NCI-H748 treated with DMSO at 0.1 percent for 48 hours (cell line): ENCODE measurements around the gene IGFBP2.

Source experiments
- DNase-seq: peaks from one replicate; lab custom pipeline; 2025; lab: John Stamatoyannopoulos, UW

The IGFBP2 gene

DNA sequence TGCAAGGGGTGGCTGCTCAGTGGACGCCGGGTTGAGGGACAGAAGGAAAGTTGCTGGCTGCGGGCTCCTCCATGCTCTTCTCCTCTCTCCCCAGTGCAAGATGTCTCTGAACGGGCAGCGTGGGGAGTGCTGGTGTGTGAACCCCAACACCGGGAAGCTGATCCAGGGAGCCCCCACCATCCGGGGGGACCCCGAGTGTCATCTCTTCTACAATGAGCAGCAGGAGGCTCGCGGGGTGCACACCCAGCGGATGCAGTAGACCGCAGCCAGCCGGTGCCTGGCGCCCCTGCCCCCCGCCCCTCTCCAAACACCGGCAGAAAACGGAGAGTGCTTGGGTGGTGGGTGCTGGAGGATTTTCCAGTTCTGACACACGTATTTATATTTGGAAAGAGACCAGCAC is 30.6 kb downstream of the IGFBP2 start:
- no peak for DNase-seq

DNA sequence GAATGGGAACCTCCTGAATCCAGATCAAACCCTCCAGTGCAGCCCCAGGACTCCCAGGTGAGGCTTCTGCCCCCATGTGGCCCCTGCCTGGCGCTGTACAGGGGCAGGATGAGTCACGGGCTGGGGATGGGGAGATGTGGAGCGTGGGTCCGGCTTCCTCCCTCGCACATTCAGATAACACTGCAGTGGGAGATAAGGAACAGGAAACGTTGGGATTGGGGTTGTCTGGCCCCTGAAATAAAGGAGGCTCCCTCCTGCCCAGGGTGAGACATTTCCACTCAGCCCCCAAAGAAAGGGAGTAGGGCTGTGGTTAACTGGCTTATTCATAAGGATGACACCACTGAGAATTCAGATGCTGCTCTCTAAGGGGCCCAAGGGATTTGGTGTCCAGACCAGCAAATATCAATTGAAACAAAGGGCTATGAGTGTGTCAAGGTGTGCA is 31.4 kb downstream of the IGFBP2 start:
- no peak for DNase-seq

DNA sequence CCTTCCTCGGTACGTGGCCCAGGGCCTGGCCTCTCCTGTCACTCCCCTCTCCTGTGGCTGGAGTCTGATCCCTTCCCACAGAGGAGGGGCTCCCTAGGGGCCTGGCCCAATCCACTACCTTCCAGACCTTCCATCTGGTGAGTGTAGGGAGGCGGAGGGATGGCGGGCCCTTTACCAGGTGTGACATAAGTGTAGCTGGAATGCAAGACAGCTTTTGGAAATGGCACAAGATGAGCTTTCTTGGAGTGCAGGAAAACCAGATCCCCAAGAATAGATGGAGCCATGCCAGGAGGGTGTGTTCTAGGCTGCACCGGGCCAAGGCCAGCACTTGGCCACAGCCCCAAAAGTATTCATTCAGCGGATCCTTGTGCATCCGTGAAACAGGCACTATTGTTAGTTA is 32.0 kb downstream of the IGFBP2 start:
- no peak for DNase-seq

DNA sequence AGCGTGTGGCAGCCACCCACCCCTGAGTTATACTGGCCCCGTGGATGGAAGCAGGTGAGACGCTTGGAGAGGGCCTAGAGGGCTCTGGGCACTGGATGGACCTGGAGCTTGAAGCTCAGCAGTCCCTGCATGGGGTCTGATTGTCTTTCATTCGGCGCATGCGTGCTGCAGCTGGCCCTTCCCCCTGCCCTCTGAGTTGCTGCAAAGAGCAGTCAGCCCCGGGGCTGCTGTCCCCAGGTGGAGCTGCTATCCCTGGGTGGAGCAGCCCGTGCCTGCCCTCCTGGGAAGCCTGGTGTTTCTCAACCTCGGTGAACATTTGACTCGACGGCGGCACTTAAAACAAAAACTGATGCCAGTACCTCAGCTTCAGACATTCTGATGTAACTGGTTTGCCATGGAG is 32.5 kb downstream of the IGFBP2 start:
- no peak for DNase-seq

DNA sequence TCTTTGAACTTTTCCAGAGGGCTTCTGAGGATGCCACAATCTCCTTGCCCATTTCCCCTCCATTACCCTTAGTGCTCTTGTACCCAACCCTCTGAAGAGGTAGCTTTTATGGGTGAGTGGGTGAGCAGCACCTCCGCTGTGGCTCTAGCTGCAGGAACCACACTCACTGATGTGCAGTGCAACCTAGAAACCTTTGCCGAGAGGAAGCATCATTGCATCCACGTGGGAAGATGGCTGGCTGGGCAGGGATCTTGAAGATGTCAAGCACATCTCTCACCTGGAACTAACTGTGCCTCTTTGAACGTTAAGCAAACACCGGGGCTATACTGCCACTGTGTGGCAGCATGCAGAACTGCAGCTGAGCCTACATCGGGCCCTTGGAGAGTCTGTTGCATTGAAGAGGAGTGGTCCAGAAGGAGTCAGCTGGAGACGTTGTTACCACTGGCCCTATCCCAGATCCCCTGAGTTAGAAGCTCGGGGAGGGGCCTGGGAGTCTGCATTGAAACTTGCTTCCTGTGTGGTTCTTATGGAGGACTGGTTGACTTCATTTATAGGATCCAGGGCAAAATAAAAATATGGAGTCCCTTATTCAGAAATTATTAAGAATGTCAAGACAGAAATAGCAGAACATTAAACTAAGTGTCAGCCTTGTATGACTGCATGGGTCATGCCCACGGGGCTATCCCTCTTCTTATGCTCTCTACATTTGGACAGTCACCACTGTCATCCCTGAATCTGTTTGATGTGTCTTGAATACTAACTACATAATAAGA is 33.4 kb downstream of the IGFBP2 start:
- peak; percentile 72 for DNase-seq

DNA sequence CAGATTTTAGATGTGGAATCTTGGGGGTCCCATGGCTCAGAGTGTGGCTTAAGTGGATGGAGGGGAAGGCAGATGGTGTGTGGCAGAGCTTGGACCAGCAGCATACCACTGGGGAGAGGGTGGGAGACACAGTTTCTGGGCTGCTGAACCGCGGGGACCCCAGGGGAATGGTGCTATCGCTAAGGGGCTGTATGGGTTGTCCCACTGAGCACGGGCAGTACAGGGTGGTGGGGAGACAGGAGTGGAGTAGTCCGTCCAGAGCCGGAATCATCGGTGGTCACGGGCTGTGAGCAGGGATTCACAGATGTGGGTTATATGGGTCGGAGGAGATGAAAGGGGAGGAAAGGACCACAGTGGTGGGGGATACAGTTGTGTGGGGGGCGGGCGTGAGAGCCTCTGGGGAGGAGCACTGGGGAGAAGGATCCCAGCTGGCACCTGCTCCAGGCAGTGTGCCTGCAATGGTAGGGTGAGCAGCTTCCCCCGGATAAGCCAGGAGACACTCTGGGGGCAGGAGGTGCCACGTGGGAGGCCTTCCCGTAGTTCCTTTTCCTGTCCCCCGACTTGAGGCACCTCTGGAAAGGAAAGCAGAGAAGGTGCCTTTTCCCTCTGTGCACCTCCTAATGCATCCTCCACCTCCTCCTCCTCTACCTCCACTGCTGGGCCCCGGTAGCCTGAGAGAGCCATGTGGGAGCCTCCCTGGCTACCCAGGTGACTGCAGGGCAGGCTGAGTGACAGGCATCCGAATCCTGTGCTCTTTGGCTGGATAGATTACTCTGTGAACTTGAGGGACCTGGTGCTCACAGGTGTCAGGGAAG is 37.3 kb downstream of the IGFBP2 start:
- DNase-seq: no peak

DNA sequence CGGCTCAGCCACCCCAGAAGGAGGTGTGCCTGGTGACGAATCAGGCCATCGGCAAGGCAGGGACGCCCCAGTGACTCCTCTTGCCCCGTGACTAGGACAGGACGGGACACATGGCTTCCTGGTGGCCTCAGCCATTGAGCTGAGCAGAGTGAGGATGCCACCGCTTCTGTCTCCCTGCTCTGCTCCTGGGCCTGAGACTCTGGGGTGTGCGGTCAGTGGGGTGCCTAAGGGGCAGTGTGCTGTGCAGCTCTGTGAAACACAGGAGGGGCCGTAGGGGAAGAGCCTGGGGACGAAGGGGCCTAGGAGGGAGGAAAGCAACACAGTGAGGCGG is 37.8 kb downstream of the IGFBP2 start:
- DNase-seq: no peak

DNA sequence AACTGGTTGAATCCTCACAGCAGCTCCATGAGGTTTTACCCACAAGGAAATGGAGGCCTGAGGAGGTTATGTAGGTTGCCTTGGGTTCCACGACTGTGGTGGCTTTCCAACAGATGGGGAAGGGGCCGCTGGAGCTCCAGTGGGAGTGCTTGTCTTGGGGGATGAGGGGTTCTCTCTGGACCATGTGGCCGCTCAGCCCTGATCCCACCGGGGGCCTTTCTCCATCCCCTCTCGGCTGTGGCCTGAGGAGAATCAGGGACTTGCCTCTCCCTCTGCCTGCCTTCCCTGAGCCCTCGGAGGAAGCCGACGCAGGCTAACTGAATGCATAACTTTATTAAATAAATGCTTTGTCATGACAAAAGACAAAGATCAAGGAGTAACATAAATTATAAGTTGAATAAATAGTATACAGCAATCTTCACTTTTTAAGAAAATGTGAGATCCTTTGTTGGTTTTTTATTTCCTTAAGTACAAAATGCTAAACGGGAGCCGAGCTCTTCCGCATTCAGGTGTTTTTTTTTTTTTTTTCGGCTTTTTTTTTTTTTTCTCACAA is 38.6 kb downstream of the IGFBP2 start:
- no peak for DNase-seq

DNA sequence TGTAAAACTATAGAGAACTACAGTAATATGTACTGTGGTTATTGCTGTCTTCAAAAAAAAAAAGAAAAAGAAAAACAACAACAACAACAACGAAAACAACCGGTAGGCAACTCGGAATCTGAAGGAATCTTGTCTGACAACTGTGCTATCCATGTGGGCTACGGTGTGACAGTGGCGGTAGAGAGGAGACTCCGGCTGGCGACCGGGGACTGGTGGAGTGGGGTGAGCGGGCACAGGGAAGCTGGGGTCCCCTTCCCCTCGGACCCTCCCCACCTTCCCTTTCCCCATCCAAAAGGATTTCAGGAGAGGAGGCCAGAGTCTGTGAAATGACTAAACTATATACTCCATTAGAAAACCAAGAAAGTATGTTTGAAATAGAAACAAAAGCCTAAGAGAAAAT is 39.2 kb downstream of the IGFBP2 start:
- DNase-seq: no peak

DNA sequence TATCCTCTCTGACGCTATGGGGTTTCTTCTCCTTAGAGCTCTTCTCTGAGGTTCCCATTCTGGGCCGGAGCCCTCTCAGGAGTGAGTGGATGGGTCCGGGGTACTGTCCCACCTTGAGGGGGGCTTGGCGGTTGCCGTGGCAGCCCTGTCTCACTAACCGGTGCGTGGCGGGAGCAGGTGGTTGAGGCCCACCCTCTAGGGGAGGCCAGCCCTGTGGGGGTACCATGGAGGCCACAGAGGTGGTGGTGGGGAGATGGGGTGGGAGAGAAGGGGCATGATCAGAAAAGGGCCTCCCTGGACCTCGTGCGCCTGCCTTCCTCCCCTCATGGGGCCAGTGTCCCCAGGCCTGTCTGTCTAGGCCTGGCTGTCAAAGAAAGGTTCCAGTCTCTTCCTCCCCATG is 39.8 kb downstream of the IGFBP2 start:
- DNase-seq: no peak

DNA sequence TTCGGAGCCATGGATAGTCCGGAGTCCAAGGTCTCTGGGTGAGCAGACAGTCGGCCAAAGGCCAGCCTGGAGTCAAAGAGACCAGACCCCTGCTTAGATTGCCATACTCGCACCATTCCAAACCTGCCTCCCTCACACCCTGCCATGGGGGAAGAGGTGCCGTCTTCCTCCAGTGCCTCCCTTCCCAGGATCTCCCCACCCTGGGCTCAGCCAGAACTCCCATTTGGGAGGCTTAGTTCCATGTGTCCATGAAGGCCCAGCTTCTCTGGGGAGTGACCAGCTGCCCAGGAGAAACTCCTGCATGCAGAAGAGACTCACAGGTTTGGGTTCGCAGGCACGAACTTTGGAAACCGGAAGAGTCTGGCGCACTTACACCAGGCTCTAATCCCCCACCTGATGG is 40.4 kb downstream of the IGFBP2 start:
- no peak for DNase-seq

DNA sequence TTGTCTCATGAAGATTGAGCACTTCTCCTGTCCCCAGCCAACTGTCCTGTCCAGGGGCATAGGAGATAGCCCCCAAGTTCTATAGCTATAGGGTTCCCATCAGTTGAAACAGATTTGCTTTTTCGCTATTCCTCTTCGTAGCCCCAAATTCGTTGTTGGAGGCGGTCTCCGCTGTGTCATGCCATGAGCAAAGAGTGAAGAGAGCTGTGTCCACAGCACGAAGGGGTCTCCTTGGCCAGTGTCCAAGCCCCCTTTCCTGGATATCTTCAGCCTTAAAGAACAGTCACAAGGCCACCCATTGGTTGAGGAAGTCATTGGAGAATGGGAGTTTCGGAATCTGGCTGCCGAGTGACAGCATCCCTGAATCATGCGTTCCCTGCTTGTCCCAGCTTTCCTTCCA is 41.2 kb downstream of the IGFBP2 start:
- DNase-seq: no peak

DNA sequence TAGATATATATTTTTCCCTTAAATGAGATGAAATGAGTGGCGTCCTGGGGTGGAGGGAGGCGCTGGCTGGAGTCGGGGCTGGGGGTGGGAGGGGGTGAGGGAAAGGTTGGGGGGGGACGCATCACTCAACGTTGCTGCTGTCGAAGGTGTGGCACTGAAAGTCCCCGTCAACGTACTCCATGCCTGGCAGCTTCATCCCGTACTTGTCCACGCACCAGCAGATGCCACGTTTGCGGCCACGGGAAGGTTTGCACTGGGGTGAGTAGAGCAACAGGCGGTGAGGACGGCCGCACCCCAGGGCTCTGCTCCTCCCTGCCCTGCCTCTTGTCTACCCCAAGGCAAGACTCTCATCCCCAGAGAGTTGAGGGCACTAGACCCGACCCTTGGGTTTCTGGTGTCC is 43.4 kb downstream of the IGFBP2 start:
- DNase-seq: no peak

DNA sequence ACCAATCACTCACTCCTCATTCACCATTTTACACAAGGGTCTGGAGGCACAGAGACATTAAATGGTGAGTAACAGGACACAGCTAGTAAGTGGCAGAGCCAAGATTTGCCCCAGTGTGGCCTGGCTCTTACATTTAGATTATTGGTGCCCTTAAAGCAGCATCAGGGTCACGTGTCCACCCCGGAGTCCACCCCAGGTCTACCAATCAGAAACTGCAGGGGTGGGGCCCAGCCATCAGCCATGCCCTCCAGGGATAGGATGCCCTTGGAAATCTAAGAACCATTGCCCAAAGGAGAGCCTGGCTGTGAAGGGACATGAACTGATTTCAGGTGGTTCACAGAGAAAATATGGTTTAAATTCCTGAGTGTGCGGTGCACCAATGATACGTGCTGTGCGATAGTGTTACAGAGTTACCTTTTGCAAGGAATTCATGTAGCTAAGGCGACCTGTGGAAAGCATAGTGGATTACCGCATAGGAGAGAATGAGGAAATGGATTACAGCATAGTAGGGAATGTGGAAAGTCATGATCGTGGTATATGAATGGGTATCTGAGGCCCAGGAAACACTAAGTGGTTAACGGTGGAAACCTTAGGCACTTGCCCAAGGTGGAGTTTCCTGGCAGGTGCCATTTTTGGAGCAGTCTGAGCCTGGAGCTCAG is 44.3 kb downstream of the IGFBP2 start:
- DNase-seq: no peak

DNA sequence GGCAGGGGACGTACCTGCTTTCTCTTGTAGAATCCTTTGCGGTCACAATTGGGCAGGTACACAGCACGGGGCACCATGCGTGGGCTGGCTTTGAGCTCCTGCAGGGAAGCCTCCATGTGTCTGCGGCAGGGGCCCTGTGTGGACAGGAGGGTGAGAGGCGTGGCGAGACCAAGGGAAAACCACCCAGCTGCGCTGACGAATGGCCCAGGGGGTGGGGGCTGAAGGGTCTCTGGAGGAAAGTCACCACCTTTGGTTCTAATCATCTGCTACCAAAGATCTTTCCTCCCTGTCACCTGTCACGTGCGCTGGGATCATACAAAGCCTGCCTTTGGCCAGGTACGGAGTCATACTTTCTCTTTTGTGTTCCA is 44.9 kb downstream of the IGFBP2 start:
- DNase-seq: no peak

DNA sequence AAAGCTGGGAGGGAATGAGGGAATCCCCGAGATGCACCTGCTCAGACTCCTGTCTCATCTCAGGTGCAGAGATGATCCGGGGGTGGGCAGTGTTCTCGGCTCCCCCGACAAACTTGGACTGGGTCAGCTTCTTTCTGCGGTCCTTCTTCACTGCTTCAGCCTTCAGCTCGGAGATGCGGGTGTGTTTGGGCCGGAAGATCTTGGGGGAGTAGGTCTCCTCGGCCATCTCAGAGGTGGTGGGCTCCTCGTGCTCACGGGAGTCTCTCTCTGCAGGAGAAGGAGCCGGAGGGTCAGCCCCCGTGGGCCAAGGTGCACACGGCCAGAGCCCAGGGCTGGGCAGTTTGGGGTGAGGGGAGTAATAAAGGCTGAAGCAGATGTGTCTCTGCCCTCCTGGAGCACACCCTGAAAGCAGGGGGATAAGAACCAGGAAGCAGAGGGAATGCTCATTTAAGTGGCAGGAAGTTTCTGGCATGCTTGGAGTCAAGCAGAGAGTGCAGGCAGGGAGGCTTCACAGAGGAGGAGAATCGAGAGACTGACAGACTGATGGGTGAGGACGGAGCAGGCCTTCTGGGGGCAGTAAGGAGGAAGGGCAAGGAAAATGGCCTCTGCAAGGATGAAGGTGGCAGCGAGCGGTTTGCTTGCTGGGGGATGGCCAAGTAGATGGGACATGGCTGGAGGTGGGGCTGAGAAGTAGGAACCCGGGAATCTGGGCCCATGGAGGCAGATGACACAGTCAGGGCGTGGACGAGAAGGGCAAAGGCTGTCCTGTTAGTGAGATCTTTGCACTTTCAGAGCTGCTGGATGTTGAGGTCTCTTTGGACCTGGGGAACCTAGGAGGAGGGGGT is 45.8 kb downstream of the IGFBP2 start:
- no peak for DNase-seq

DNA sequence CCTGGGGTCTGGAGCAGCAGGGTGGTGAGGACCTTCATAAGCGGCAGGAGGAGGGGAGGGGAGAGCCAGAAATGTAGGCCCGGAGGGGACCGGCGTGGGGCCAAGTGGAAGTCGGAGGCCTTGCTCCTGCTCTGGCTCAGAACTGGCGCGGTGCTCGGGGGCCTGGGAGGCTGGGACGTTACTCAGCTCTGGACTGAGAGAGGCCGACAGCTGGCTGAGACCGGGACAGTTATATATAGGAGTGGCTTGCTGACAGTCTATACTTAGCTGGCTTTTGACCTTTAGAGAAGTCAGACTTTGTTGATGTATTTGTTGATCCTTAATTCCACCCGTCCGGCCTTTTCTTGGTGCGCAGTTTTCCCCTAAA is 46.4 kb downstream of the IGFBP2 start:
- DNase-seq: no peak

DNA sequence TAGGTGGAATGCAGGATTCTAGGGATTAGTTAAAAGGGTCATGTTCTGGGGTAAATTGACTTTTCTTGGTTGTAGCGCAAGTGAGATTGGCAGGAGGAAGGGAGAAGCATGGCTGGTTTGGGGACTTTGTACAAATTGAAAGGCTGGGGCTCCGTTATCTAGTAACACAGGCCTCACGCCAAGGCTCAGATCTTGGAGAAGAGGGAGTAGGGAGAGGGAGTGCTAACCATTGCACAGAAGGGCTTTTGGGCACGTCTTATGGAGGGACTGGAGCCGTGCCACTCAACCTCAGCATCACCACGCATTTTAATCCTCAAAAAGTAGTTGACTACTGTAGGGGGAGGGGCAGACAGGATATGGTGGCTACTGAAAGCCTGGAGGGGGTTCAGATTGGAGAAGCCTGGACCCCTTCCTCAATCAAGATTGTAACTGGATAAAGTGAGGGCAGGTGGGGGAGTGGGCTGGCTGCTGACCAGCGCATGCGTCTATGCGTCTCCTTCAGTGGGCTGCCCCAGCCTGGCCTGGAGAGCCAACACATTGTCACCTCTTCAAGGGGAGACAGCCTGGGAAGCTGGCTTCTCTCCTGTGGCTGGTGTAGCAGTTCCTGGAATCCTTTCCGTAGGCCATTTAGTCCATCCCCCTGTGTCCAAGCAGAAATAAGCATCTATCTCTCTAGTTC is 47.9 kb downstream of the IGFBP2 start:
- no peak for DNase-seq

DNA sequence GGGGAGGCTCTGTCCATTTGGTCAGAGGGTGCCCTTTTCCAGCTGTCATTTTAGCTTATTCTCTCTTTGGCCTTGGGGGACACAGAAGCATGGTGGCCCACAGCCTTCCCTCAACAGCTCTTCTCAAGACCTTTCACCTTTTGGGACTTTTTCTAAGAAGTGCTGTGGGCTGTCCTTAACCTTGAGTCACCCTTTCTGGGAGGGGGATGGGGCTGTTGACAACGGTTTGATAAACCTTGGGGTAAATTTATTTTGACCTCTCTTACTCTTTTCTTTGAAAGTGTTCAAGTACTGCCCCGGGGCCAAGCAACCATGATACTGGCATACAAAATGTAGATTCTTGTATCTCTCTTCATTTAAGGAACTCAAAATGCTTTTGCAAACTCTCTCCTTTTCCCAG is 48.5 kb downstream of the IGFBP2 start:
- no peak for DNase-seq

DNA sequence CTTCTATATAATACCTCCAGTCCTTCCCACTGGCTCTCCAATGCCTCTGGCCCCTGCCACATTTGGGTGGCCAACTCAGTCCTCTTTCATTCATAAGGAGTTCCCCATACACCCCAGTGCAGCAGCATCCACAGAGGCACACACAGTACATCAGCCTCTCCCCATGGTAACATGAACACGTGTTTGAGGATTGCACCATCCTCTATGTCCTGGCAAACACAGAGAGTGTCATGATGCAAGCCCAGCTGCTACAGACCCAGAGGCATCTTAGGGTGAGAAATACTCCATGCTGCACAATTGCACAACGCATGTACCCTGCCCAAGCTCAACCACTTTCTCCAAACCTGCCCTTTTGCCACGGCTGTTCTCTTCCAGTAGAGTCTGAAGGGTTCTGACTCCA is 50.6 kb downstream of the IGFBP2 start:
- DNase-seq: no peak

DNA sequence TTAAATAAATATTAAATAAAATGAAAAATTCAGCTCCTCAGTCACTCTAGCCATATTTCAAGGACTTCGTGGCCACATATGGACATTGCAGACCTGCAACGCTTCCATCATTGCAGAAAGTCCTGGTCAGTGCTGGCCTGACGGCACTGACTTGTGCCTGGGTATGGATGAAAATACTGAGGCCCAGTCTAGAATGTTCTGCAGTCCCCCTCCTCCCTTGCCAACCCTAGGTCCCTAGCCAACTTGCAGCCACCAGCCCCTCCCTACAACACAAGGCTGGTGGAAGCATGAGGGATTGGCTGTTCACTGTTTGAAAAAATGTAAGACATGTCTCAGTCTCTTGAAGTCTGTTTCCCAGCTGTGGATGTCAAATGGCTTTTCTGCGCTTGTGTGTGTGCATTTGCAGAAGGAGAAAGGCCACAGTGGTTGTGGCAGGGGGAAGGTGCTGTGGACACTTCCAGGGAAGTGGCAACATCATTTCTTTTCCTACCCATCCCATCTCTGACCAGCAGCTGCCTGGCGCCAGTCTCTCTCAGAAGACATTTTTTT is 52.2 kb downstream of the IGFBP2 start:
- no peak for DNase-seq
